Measurements from ENCODE around the gene STPG1. TPM values are rescaled to one million over a fixed set of nuclear protein-coding genes. Genes with fewer than 3 reads are reported as not detected.
A peak's percentile ranks its signal among the peaks of the same experiment; 100 is the strongest.

Gene STPG1
- total RNA-seq, 1 donor: 7.2 TPM

DNA sequence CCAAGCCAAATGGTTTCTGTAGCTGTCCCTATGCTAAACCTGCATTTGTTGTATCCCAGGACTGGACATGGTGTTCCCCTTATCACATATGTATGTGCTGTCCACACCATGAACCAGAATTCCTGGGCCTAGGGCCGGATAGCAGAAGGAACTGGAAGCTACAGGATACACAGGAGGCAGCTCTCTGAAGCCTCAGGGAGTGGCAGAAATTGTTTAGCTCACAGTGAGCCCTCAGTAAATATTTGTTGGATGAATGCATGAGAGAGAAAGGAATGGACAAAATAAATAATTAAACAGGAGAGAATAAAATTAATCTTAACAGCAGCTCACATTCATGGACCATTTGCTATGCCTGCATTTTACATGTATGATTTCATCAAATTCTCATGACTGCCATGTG, 4.1 kb upstream of the STPG1 start:
- Histone ChIP-seq H3K4me3 (ENCODE audit: insufficient read depth, low read length) (peak overlapping the region; percentile 78), H4K20me1 (ENCODE audit: insufficient read depth, low read length) (no peaks in the 10 kb centered on the region), H3K79me2 (ENCODE audit: insufficient read depth, low read length) (peaks cover 20% of the 10 kb centered on the region), H3K27me3 (ENCODE audit: insufficient read depth, low read length) (no peaks in the 10 kb centered on the region), H3K4me1 (ENCODE audit: insufficient read depth, low read length) (peaks cover 41% of the 10 kb centered on the region), H3K4me2 (ENCODE audit: insufficient read depth, low read length) (peak overlapping the region; percentile 93), H3K36me3 (ENCODE audit: insufficient read depth, low read length) (peaks cover 21% of the 10 kb centered on the region), H3K9me3 (ENCODE audit: low read depth, low read length) (no peaks in the 10 kb centered on the region), H3K27ac (ENCODE audit: low read depth, low read length) (peak overlapping the region; percentile 90), H2AFZ (ENCODE audit: low read length) (no peak overlapping the region)
- DNase-seq (ENCODE audit: insufficient read length, low spot score, missing footprints): no peak
- TF ChIP-seq, protein P1, sequence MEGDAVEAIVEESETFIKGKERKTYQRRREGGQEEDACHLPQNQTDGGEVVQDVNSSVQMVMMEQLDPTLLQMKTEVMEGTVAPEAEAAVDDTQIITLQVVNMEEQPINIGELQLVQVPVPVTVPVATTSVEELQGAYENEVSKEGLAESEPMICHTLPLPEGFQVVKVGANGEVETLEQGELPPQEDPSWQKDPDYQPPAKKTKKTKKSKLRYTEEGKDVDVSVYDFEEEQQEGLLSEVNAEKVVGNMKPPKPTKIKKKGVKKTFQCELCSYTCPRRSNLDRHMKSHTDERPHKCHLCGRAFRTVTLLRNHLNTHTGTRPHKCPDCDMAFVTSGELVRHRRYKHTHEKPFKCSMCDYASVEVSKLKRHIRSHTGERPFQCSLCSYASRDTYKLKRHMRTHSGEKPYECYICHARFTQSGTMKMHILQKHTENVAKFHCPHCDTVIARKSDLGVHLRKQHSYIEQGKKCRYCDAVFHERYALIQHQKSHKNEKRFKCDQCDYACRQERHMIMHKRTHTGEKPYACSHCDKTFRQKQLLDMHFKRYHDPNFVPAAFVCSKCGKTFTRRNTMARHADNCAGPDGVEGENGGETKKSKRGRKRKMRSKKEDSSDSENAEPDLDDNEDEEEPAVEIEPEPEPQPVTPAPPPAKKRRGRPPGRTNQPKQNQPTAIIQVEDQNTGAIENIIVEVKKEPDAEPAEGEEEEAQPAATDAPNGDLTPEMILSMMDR (IDR thresholded peaks at IDR 0.05; ENCODE audit: extremely low read depth, low read depth, low read length): no peak

GRCh38 chr1:24416666-24417391, 3.2 kb upstream of the STPG1 start:
- H2AFZ ChIP-seq (ENCODE audit: low read length): peak overlapping the region; percentile 90

GRCh38 chr1:24415910-24416665, 2.5 kb upstream of the STPG1 start:
- DNase-seq (ENCODE audit: insufficient read length, low spot score, missing footprints): no peak
- Histone ChIP-seq H3K27me3 (ENCODE audit: insufficient read depth, low read length) (no peaks in the 10 kb centered on the region), H3K9me3 (ENCODE audit: low read depth, low read length) (no peaks in the 10 kb centered on the region), H3K79me2 (ENCODE audit: insufficient read depth, low read length) (peaks cover 23% of the 10 kb centered on the region), H3K27ac (ENCODE audit: low read depth, low read length) (peak overlapping the region; percentile 90), H3K4me1 (ENCODE audit: insufficient read depth, low read length) (peaks cover 55% of the 10 kb centered on the region), H3K36me3 (ENCODE audit: insufficient read depth, low read length) (peaks cover 8% of the 10 kb centered on the region), H2AFZ (ENCODE audit: low read length) (peak overlapping the region; percentile 90), H3K4me3 (ENCODE audit: insufficient read depth, low read length) (peak overlapping the region; percentile 78), H4K20me1 (ENCODE audit: insufficient read depth, low read length) (no peaks in the 10 kb centered on the region), H3K4me2 (ENCODE audit: insufficient read depth, low read length) (peak overlapping the region; percentile 93)
- TF ChIP-seq, protein P1 (IDR thresholded peaks at IDR 0.05; ENCODE audit: extremely low read depth, low read depth, low read length): no peak

More at GRCh38 chr1:24416666-24417391, 3.2 kb upstream of the STPG1 start:
- peak; percentile 94 for DNase-seq (ENCODE audit: insufficient read length, low spot score, missing footprints)
- peak overlapping the region; percentile 78 for H3K4me3 ChIP-seq (ENCODE audit: insufficient read depth, low read length)
- peaks cover 13% of the 10 kb centered on the region for H3K36me3 ChIP-seq (ENCODE audit: insufficient read depth, low read length)
- no peaks in the 10 kb centered on the region for H3K27me3 ChIP-seq (ENCODE audit: insufficient read depth, low read length)
- H4K20me1 ChIP-seq (ENCODE audit: insufficient read depth, low read length): no peaks in the 10 kb centered on the region
- TF ChIP-seq, protein P1 (IDR thresholded peaks at IDR 0.05; ENCODE audit: extremely low read depth, low read depth, low read length): no peak
- H3K9me3 ChIP-seq (ENCODE audit: low read depth, low read length): no peaks in the 10 kb centered on the region
- peaks cover 23% of the 10 kb centered on the region for H3K79me2 ChIP-seq (ENCODE audit: insufficient read depth, low read length)
- peak overlapping the region; percentile 93 for H3K4me2 ChIP-seq (ENCODE audit: insufficient read depth, low read length)
- H3K4me1 ChIP-seq (ENCODE audit: insufficient read depth, low read length): peaks cover 49% of the 10 kb centered on the region
- H3K27ac ChIP-seq (ENCODE audit: low read depth, low read length): peak overlapping the region; percentile 90

Data from osteoblast (primary cell).